GM19463 (cell line): ENCODE results near the gene ARTN.

Source experiments
- ATAC-seq: cut with Tn5 transposase; IDR thresholded peaks from one replicate; pipeline ENCODE4 v1.9.1; 2021; ENCODE audit warnings: mild to moderate bottlenecking, moderate library complexity; ENCODE audit not compliant: unreplicated experiment

Gene ARTN

DNA sequence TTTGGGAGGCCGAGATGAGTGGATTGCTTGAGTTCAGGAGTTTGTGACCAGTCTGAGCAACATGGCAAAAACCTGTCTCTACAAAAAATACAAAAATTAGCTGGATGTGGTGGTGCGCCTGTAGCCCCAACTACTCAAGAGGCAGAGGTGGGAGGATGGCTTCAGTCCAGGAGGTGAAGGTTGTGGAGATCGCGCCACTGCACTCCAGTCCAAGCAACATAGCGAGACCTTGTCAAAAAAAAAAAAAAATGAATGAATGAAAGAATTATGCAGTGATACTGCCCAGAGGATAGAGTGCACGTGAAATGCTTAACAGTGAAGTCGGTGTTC lies 35.8 kb downstream of the ARTN start:
- no peak for ATAC-seq

DNA sequence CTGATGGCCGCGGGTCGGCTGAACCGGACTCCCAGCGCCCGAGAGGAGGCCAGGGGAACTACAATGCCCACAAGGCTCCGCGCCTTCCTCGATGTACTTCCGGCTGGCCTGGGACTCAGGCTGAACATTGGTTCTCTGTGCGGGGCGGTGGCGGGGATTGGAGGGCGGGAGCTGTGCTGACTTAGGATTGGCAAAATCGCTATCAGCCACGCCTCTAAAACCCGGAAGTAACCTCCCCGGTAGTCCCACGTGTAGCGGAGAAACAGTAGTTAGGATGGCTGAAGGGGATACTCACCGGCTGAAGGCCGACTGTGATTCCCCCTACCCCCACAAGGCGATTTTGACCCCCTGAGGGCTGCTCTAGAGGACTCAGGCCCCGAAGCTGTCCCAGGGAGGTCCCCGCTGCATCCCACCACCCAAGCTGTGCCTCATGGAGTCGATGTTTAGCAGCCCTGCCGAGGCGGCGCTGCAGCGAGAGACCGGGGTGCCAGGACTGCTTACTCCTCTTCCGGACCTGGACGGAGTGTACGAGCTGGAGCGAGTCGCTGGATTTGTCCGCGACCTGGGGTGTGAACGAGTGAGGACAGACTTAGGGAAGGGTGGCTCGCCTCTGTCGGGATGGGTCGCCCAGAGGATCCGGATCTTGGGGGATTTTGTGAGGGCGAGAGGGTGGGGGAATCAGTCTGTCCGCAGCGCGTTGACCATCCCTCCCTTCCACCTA lies 36.3 kb downstream of the ARTN start, which contains the start of gene DPH2:
TSS of gene DPH2 (plus strand) at position 265 of the 721 bp plus-strand sequence. CDS start at position 431, 166 bp downstream.
- ATAC-seq, result peak; percentile 91

DNA sequence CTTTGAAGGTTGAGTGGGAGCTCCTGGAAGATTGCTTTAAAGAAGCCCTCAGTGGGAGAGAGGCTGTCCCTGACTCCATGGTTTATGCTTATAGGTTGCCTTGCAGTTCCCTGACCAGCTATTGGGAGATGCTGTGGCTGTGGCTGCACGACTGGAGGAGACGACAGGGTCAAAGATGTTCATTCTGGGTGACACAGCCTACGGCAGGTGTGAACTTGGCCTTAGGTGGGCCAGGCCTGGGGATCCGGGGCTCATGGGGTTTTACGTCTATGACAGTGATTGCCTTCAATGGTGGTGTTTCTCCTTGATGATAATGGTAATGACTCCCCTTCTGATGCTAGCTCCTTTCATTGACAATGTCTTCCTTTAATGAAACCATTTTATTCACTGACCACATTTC lies 36.9 kb downstream of the ARTN start:
- no peak for ATAC-seq

DNA sequence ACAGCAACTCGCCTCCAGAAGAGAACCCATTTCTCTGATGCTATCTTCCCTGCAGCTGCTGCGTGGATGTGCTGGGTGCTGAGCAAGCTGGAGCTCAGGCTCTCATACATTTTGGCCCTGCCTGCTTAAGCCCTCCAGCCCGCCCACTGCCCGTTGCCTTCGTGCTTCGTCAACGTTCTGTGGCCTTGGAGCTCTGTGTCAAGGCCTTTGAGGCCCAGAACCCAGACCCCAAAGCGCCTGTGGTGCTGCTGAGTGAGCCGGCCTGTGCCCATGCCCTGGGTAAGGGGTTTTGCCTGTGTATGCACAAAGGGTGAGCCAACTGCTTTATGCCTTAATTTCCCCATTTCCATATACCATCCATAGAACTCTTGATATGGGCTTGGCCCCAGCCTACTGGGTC lies 37.3 kb downstream of the ARTN start:
- no peak for ATAC-seq

GRCh38 chr1:43971336-43971980 lies 37.9 kb downstream of the ARTN start:
- no peak for ATAC-seq

- ATAC-seq, result no peak
Measured at GRCh38 chr1:43973981-43974442, 40.4 kb downstream of the ARTN start.

GRCh38 chr1:43974443-43975248 lies 41.0 kb downstream of the ARTN start, which contains the start of gene ATP6V0B:
Gene ATP6V0B (plus strand): TSS chr1:43974960. CDS start chr1:43975041, 81 bp downstream.
- ATAC-seq, result peak; percentile 60

- ATAC-seq, result no peak
Measured at GRCh38 chr1:43975249-43975961, 41.8 kb downstream of the ARTN start.

DNA sequence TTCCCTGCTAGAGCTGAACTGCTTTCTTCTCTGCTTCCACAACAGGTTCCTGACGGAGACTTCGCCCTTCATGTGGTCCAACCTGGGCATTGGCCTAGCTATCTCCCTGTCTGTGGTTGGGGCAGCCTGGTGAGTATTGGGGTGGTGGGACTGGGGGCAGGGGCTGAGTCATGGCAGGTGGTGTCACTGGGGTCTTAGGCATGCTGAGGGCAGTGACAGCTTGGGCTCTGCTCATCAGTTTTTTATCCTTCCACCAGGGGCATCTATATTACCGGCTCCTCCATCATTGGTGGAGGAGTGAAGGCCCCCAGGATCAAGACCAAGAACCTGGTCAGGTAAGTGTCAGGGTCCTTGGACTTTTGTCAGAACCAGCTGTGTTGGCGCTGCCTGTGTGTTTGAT lies 42.4 kb downstream of the ARTN start:
- no peak for ATAC-seq

- no peak for ATAC-seq
Measured at GRCh38 chr1:43976890-43977289, 43.3 kb downstream of the ARTN start.

DNA sequence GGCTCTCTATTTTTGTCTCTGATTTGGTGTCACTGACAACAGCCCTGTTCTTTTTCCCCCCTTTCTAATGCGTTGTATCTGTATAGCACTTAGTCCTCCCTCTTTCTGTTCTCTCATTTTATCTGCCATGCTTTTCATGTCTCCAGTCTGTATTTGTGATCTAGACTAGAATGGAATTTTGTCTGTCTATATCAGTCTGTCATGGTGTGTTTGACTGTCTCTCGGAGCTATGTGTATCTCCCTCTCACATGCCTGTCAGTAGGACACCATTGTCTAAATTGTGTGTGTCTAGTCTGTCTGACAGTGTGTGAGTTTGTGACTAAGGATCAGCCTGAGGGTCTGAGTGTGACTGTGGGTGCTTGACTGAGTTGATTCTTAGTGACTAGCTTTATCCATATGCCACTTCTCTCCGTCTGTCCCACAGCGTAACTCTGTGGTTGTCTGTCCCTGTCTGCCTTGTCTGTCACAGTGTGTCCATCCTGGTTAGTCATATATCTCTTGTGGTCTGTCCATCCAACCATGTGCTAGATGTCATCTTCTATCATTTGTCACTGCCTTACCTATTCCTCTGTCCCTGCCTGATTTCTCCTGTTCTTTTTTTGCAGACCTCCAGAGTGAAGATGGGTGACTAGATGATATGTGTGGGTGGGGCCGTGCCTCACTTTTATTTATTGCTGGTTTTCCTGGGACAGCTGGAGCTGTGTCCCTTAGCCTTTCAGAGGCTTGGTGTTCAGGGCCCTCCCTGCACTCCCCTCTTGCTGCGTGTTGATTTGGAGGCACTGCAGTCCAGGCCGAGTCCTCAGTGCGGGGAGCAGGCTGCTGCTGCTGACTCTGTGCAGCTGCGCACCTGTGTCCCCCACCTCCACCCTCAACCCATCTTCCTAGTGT lies 44.0 kb downstream of the ARTN start:
- no peak for ATAC-seq

DNA sequence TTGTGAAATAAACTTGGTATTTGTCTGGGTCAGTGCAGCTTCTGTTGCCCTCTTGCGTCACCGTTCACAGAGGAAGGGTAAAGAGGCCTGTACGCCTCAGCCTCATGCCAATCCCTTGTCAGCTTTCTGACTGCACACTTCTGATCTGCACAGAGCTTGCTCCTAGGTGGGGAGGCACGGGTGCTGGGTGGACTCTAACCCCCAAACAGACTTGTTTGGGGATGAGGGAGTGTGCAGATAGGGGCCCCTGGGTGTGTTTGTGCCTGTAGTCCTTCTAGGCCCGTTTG lies 44.6 kb downstream of the ARTN start:
- ATAC-seq, result no peak

DNA sequence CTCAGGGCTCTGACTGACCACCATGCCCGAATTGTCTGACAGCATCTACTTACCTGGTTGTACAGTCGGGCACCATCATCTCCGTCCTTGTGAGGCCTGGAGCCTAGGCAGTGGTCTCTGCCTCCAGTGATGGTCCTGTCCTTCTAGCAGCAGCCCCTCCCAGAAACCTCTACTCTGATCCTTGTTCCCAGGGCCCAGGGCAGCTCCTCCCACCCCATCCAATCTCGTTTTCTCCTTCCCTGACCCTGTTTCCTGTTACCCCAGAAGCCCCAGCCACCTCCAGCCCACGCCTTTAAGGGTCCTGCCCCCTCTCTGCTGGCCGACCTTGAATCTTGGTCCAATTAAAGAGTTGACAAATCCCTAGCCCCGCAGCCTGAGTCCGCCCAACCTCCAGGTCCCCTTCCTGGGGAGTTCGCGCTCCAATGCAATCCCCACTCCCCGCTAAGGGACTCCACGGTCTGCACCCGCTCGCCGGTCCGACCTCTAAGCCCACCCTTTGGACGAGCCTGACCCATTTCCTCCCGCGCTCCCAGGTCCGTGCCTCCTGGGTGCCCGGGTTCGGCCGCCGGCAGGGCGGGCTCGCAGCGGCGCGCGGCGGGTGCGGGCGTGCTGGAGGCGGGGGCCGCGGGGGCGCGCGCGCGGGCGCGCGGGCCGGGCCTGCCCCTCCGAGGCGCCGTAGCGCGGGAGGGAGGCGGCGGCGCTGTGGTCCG lies 45.1 kb downstream of the ARTN start, which contains the start of gene B4GALT2:
TSS of gene B4GALT2 (plus strand) at position 660 of the 710 bp plus-strand sequence. CDS start 1,951 bp downstream, outside the sequence.
- no peak for ATAC-seq

GRCh38 chr1:43979261-43979527 lies 45.6 kb downstream of the ARTN start:
- ATAC-seq, result no peak

GRCh38 chr1:43979528-43980254 lies 46.1 kb downstream of the ARTN start:
- no peak for ATAC-seq

DNA sequence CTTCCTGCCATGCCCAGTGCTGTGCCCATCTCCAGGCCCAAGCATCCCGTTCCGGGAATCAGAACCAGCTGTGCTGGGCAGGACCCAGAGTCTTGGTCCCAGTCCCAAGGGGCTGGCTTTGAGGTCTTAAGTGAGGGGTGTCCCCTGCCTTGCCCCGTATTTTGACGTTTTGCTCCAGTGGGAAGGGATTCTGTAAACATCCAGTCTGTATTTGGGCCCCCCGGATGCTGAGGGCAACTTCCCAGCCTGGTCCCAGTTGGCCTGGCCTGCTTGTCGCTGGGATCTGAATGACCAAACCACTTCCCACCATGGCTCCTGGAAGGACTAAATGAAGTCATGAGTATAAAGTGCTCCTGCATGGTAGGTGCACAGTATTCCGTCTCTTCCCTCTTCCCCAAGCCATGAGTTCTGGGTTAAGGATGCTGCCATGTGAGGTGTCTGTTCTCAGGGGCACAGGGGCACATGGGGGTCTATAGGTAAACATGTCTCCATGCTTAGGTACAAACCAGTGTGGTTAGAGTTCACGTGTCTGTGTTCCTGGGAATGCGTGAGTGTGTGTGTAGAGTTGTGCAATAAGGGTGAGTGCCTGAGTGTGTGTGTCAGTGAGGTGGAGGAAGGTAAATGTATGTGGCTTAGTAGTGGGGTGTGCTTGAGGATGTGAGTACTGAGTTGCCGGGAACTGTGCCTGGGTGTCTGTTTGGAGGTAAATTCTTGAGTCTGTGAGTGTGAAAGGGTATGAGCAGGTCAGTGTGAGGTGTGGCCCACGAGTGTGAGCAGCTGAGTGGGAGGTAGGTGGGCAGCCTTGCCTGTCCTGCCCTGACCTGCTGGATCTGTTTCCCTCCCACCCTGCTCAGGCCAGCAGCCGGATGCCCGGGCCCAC lies 46.9 kb downstream of the ARTN start:
- no peak for ATAC-seq

- ATAC-seq, result no peak
Measured at GRCh38 chr1:43981135-43981491, 47.5 kb downstream of the ARTN start.

DNA sequence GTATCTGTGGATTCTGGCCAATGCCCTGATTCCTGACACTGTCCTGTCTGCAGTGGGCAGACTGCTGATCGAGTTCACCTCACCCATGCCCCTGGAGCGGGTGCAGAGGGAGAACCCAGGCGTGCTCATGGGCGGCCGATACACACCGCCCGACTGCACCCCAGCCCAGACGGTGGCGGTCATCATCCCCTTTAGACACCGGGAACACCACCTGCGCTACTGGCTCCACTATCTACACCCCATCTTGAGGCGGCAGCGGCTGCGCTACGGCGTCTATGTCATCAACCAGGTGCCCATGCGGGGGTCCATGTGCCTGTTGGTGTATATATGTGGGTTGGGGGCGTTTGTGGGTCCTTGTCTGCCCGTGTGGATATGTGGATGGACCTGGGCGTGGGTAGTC lies 48.0 kb downstream of the ARTN start:
- no peak for ATAC-seq
